Activated CD4-positive, alpha-beta T cell treated with anti-CD3 and anti-CD28 coated beads, Interleukin-2, amount 10 ng/mL, durations not matched to agents 7 days and 5 days (primary cell): ENCODE measurements around the gene CPO. TPM values are rescaled to one million over a fixed set of nuclear protein-coding genes. Genes with fewer than 3 reads are reported as not detected.

Experiments used
- CTCF ChIA-PET: fragments of 350-600 bp; sonication (Branson Sonifier 250); formaldehyde crosslinking; loops from one replicate; lab custom pipeline; 2021; ENCODE audit warnings: antibody characterized with exemption; lab: Charles Lee
- POLR2A ChIA-PET: fragments of 350-600 bp; sonication (Branson Sonifier 250); formaldehyde crosslinking; loops from one replicate; lab custom pipeline; 2021; ENCODE audit warnings: antibody characterized with exemption; lab: Charles Lee
- DNase-seq: peaks from one replicate; pipeline ENCODE4 v3.0.0-alpha.2; 2020
- H3K27ac Mint-ChIP-seq: one replicate; pipeline ENCODE4 v1.8.0; 2021; ENCODE audit warnings: mild to moderate bottlenecking, moderate library complexity, mixed read lengths
- H3K27me3 Mint-ChIP-seq: one replicate; pipeline ENCODE4 v1.8.0; 2021; ENCODE audit warnings: mixed read lengths
- H3K36me3 Mint-ChIP-seq: one replicate; pipeline ENCODE4 v1.8.0; 2021; ENCODE audit warnings: low read depth, mixed read lengths
- H3K4me1 Mint-ChIP-seq: one replicate; pipeline ENCODE4 v1.8.0; 2021; ENCODE audit warnings: mixed read lengths
- H3K4me3 Mint-ChIP-seq: one replicate; pipeline ENCODE4 v1.8.0; 2021; ENCODE audit warnings: mild to moderate bottlenecking, moderate library complexity, mixed read lengths
- H3K9me3 Mint-ChIP-seq: one replicate; pipeline ENCODE4 v1.8.0; 2021; ENCODE audit warnings: mixed read lengths
- total RNA-seq, 2 experiments: library from RNA; stranded (reverse); gene quantifications; one replicate each; pipeline ENCODE4 v1.2.3, GENCODE V29; 2021

CPO gene
- total RNA-seq, 2 experiments from 2014 or later: not detected

DNA sequence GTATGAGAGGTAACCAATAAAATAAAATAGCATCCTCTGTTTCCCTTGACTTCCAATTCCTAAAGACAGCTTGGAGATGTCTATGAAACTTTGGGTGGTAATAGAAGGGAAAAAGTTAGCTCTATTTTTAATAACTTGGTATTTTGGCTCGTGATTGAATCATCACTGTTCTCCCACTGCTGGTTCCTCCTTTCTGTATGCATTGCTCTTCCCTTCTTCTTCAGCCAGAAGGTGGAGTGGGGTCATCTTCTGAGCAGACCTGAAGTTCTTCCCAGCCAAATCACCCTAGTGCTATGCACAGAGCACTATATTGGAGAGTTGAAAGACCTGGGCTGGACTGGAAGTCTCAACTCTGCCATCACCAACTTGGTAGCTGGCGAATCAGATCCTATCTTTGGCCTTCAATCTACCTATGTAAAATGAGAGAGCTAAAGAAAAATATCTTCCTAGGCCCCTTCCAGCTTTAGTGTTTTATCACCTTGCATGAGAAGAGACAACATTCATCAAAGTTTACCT is 54.1 kb downstream of the CPO start:
- H3K9me3 Mint-ChIP-seq: peaks cover 13% of the 10 kb centered on the region
- POLR2A ChIA-PET: no interaction called here
- no peak overlapping the region for H3K4me3 Mint-ChIP-seq
- H3K27me3 Mint-ChIP-seq: no peaks in the 10 kb centered on the region
- CTCF ChIA-PET: interaction anchor here (1.2 kb wide), 1 partner anchor 480 kb away, joined by 3 read pairs; no protein-coding TSS in a partner anchor
- no peaks in the 10 kb centered on the region for H3K36me3 Mint-ChIP-seq
- H3K27ac Mint-ChIP-seq: no peak overlapping the region
- peaks cover 14% of the 10 kb centered on the region for H3K4me1 Mint-ChIP-seq
- no peak for DNase-seq

DNA sequence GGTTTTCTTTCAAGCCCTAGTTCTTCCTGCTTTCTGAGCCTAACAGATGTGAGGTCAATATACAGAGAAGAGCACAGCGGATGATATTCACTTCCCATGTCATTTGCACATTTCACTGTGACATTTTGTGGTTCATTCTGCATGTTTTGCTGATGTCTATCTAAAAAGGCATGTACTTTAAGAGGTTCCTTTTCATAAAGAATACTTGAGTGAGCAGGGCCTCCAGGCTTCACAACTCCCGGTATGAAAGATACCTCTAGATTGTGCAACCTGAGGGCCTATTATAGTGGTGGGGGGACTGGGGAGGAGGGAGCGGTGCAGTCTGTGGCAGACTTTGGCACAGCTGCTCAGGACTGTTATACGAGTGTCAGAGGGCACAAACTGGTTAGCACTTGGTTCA is 54.6 kb downstream of the CPO start:
- Mint-ChIP-seq H3K9me3 (peaks cover 13% of the 10 kb centered on the region), H3K27me3 (no peaks in the 10 kb centered on the region), H3K4me3 (no peak overlapping the region), H3K36me3 (no peaks in the 10 kb centered on the region), H3K4me1 (peaks cover 12% of the 10 kb centered on the region), H3K27ac (no peak overlapping the region)
- DNase-seq: no peak
- CTCF ChIA-PET: interaction anchor here (1.2 kb wide), 1 partner anchor 479 kb away, joined by 3 read pairs; no protein-coding TSS in a partner anchor
- POLR2A ChIA-PET: no interaction called here

DNA sequence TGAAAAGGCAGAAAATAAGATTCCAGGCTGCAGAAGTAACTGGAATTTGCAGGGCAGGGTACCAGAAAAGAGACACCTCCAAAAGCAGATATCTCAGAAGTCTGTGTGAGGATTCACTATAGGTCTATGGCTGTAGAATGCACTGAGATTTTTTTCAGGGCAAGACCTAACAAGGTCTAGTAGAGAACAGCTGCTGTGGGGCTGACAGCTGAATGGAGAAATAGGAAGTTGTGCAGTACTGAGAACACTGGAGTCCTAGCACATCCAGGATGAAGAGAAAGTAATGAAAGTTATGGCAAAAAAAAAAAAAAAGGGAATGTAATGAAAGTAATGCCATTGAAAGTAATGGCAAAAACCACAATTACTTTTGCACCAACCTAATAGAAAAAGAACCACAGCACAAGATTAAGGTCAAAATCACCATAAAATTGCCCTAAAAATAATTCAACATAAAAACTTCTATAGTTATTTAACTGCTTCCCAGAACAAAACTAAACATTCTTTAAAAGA is 57.3 kb downstream of the CPO start:
- Mint-ChIP-seq H3K9me3 (peaks cover 16% of the 10 kb centered on the region), H3K27me3 (peaks cover 1% of the 10 kb centered on the region), H3K4me1 (peaks cover 4% of the 10 kb centered on the region), H3K36me3 (no peaks in the 10 kb centered on the region), H3K27ac (no peak overlapping the region), H3K4me3 (no peak overlapping the region)
- CTCF ChIA-PET: no interaction called here
- DNase-seq: no peak
- POLR2A ChIA-PET: no interaction called here

DNA sequence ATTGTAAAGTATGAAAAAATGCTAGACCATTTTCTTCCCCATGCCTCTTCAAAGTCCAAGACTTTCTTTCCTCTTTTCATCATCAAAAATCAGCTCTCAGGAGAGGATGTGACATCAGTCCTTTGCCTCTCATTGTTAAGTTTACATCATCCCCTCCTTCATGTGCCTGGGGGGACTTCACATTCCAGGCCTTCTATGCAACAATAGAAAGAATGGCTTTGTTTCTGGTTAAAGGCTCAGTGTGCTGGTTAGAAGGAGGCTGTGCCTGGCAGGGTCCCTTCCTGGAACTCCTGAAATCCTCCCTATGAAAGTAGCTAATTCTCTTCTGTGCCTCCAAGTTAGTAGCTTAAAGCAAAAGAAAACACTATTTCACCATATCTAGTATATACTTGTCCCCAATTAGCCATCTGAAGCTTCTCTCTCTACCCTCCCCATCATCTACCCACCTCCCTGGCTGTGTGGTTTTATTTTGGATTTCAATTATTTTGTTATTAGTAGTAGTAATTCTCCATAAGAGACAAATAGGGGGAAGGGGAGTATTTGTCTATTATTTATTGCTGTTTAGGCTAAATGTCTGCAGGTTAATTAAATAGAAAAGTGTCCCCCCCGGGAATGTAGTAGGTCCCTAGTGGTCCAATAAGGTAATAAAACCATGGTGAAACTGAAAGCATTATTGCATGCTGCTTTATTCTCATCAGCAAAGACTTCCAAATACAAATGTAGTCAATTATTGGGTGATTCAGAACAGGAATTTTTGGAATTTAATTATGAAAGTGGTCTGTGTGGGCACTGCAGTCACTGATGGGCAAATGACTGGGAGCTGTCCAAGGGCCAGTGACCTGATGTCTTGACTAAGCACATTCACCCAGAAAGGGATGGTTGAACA is 69.0 kb downstream of the CPO start:
- H3K36me3 Mint-ChIP-seq: no peaks in the 10 kb centered on the region
- ChIA-PET CTCF (no interaction called here), POLR2A (no interaction called here)
- no peaks in the 10 kb centered on the region for H3K9me3 Mint-ChIP-seq
- no peak overlapping the region for H3K4me3 Mint-ChIP-seq
- no peak for DNase-seq
- H3K4me1 Mint-ChIP-seq: no peaks in the 10 kb centered on the region
- peaks cover 2% of the 10 kb centered on the region for H3K27me3 Mint-ChIP-seq
- no peak overlapping the region for H3K27ac Mint-ChIP-seq

DNA sequence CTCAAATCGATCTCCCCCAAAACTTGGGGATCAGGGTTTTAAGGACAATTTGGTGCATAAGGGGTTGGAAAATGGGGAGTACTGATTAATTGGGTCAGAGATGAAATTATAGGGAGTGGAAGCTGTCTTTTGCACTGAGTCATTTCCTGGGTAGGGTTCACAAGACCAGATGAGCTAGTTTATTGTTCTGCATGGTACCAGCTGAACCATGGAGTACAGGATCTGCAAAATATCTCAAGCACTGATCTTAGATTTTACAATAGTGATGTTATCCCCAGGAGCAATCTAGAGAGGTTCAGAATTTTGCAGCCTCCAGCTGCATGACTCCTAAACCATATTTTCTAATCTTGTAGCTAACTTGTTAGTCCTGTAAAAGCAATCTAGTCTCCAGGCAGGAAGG is 73.1 kb downstream of the CPO start:
- Mint-ChIP-seq H3K4me1 (no peaks in the 10 kb centered on the region), H3K27me3 (peaks cover 4% of the 10 kb centered on the region), H3K27ac (no peak overlapping the region), H3K4me3 (no peak overlapping the region), H3K36me3 (no peaks in the 10 kb centered on the region), H3K9me3 (no peaks in the 10 kb centered on the region)
- ChIA-PET CTCF (no interaction called here), POLR2A (no interaction called here)
- DNase-seq: no peak

DNA sequence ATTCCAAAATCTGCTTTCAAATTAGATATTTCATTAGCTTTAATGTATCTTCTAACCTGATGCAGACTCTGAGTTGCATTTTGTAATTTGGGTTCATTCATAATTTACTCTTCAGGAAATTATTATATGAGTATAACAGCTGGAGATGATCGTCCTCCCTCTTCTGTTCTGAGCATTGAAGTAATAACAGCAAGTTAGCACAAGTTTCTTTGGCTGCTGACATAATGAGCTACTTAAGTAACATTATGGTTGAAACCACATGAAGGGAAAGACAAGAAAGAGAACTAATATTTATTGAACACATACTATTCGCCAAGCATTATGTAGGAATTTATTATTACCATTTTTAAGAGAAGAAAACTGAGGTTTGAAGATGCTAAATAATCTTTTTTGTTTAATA is 75.1 kb downstream of the CPO start:
- no peak for DNase-seq
- no peaks in the 10 kb centered on the region for H3K4me1 Mint-ChIP-seq
- CTCF ChIA-PET: no interaction called here
- no peaks in the 10 kb centered on the region for H3K36me3 Mint-ChIP-seq
- H3K27me3 Mint-ChIP-seq: peaks cover 4% of the 10 kb centered on the region
- peaks cover 2% of the 10 kb centered on the region for H3K9me3 Mint-ChIP-seq
- no peak overlapping the region for H3K27ac Mint-ChIP-seq
- POLR2A ChIA-PET: interaction anchor here (0.6 kb wide), 1 partner anchor 130 kb away, joined by 3 read pairs; no protein-coding TSS in a partner anchor
- no peak overlapping the region for H3K4me3 Mint-ChIP-seq

DNA sequence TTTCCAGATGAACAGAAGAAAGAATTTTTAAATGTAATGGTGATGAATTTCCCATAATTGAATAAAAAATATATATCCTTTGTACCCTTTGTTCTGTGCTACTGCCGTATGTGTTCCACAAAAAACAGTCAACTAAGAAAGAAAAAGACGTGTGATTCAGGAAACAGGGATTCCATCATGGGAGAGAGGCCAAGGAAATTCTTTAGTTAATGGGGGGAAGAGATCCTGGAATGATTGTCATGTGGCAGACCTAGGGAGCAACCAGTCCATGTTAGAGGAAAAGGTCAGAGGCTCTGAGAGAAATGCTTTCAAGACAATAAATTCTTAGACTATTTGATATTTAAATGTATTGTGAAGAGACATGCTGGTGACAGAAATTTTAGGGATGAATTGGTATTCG is 76.6 kb downstream of the CPO start:
- ChIA-PET POLR2A (no interaction called here), CTCF (no interaction called here)

More for the DNA sequence above, 76.6 kb downstream of the CPO start:
- DNase-seq: no peak
- H3K27ac Mint-ChIP-seq: no peak overlapping the region
- H3K4me1 Mint-ChIP-seq: no peaks in the 10 kb centered on the region
- peaks cover 2% of the 10 kb centered on the region for H3K9me3 Mint-ChIP-seq
- no peaks in the 10 kb centered on the region for H3K36me3 Mint-ChIP-seq
- H3K4me3 Mint-ChIP-seq: no peak overlapping the region
- peaks cover 4% of the 10 kb centered on the region for H3K27me3 Mint-ChIP-seq

Other genes with a start within 250 kb of the CPO start
- not detected for gene DYTN, start 221.1 kb upstream of the CPO start, total RNA-seq
- under 1 TPM; 0.40 to 0.50 TPM for gene MDH1B, start 174.2 kb upstream of the CPO start, total RNA-seq
- gene FASTKD2, start 173.9 kb upstream of the CPO start, total RNA-seq: 10 to 100 TPM; 19.3 TPM
- 10 to 100 TPM; 35.3 to 38.2 TPM for gene KLF7, start 226.4 kb downstream of the CPO start, total RNA-seq